SHP77 treated with DMSO at 0.1 percent for 48 hours (cell line): Measurements from ENCODE around the gene PGBD5.

ENCODE experiments used
- DNase-seq: peaks from one replicate; lab custom pipeline; 2025; lab: John Stamatoyannopoulos, UW

Gene PGBD5

GRCh38 chr1:230300322-230301301 is 125.5 kb downstream of the PGBD5 start:
- DNase-seq: no peak

- no peak for DNase-seq
These were observed 126.7 kb downstream of the PGBD5 start for GRCh38 chr1:230299191-230300006.

GRCh38 chr1:230295367-230295766 is 130.8 kb downstream of the PGBD5 start:
- no peak for DNase-seq

- DNase-seq: no peak
These were observed 132.8 kb downstream of the PGBD5 start for GRCh38 chr1:230293390-230293700.

GRCh38 chr1:230292689-230293389 is 133.3 kb downstream of the PGBD5 start:
- DNase-seq: peak; percentile 31

GRCh38 chr1:230291731-230292620 is 134.2 kb downstream of the PGBD5 start:
- DNase-seq: no peak

GRCh38 chr1:230289350-230289644 is 136.8 kb downstream of the PGBD5 start:
- no peak for DNase-seq

GRCh38 chr1:230288641-230289349 is 137.3 kb downstream of the PGBD5 start:
- no peak for DNase-seq

GRCh38 chr1:230287674-230288315 is 138.3 kb downstream of the PGBD5 start:
- no peak for DNase-seq

GRCh38 chr1:230286890-230287269 is 139.3 kb downstream of the PGBD5 start:
- no peak for DNase-seq

- DNase-seq: no peak
These were observed 139.8 kb downstream of the PGBD5 start for GRCh38 chr1:230286166-230286889.

- no peak for DNase-seq
These were observed 140.8 kb downstream of the PGBD5 start for GRCh38 chr1:230285351-230285750.

GRCh38 chr1:230284891-230285290 is 141.2 kb downstream of the PGBD5 start:
- no peak for DNase-seq

- no peak for DNase-seq
These were observed 142.5 kb downstream of the PGBD5 start for GRCh38 chr1:230283678-230284077.

- peak; percentile 41 for DNase-seq
These were observed 144.0 kb downstream of the PGBD5 start for GRCh38 chr1:230282157-230282556.

- no peak for DNase-seq
These were observed 144.6 kb downstream of the PGBD5 start for GRCh38 chr1:230281556-230281955.

- no peak for DNase-seq
These were observed 145.2 kb downstream of the PGBD5 start for GRCh38 chr1:230280906-230281413.

- DNase-seq: no peak
These were observed 145.9 kb downstream of the PGBD5 start for GRCh38 chr1:230280054-230280795.

- no peak for DNase-seq
These were observed 146.6 kb downstream of the PGBD5 start for GRCh38 chr1:230279583-230279945.
